GM23248 (cell line): ENCODE data around the gene OLIG1. TPM values are rescaled to one million over a fixed set of nuclear protein-coding genes. Genes with fewer than 3 reads are reported as not detected.

Source experiments
- DNase-seq: peaks from one replicate; pipeline ENCODE4 v3.0.0-alpha.2; 2015
- H2AFZ ChIP-seq: fragments of 200-600 bp; sonication (generic); 2 replicates; pipeline ENCODE4 v1.6.1; 2016; ENCODE audit warnings: antibody characterized with exemption
- H3F3A ChIP-seq: fragments of 200-600 bp; sonication (generic); 2 replicates; pipeline ENCODE4 v1.6.1; 2016; ENCODE audit warnings: mild to moderate bottlenecking, antibody characterized with exemption, mixed run types; ENCODE audit not compliant: insufficient read depth
- H3K27ac ChIP-seq: fragments of 200-600 bp; sonication (generic); 2 replicates; pipeline ENCODE4 v1.5.1; 2016; ENCODE audit warnings: mild to moderate bottlenecking
- H3K27me3 ChIP-seq: fragments of 200-600 bp; sonication (generic); replicated peaks from 2 replicates; pipeline ENCODE4 v1.6.1; 2016; ENCODE audit warnings: mild to moderate bottlenecking; ENCODE audit not compliant: insufficient read depth
- H3K36me3 ChIP-seq: fragments of 200-600 bp; sonication (generic); 2 replicates; pipeline ENCODE4 v1.6.1; 2016; ENCODE audit warnings: low read depth, mild to moderate bottlenecking
- H3K4me1 ChIP-seq: fragments of 200-600 bp; sonication (generic); 2 replicates; pipeline ENCODE4 v1.6.1; 2016; ENCODE audit warnings: mild to moderate bottlenecking; ENCODE audit not compliant: insufficient read depth
- H3K4me2 ChIP-seq: fragments of 200-600 bp; sonication (generic); one replicate; pipeline ENCODE4 v1.6.1; 2016; ENCODE audit warnings: mild to moderate bottlenecking; ENCODE audit not compliant: unreplicated experiment
- H3K4me3 ChIP-seq: fragments of 200-600 bp; sonication (generic); 2 replicates; pipeline ENCODE4 v1.5.1; 2016; ENCODE audit warnings: mild to moderate bottlenecking
- H3K79me2 ChIP-seq: fragments of 200-600 bp; sonication (generic); 2 replicates; pipeline ENCODE4 v1.6.1; 2016; ENCODE audit warnings: mild to moderate bottlenecking; ENCODE audit not compliant: insufficient read depth
- H3K9ac ChIP-seq: fragments of 200-600 bp; sonication (generic); 2 replicates; pipeline ENCODE4 v1.6.1; 2016; ENCODE audit warnings: mild to moderate bottlenecking
- H3K9me2 ChIP-seq: fragments of 200-600 bp; sonication (generic); 2 replicates; pipeline ENCODE4 v1.6.1; 2016; ENCODE audit warnings: mixed run types, mild to moderate bottlenecking, moderate library complexity; ENCODE audit not compliant: insufficient read depth
- H3K9me3 ChIP-seq: fragments of 200-600 bp; sonication (generic); one replicate; pipeline ENCODE4 v1.6.1; 2017; ENCODE audit warnings: low read depth
- H4K20me1 ChIP-seq: fragments of 200-600 bp; sonication (generic); 2 replicates; pipeline ENCODE4 v1.6.0; 2016; ENCODE audit not compliant: insufficient read depth
- EZH2 ChIP-seq: fragments of 200-600 bp; sonication (generic); IDR thresholded peaks from 2 replicates; pipeline ENCODE4 v1.6.1; 2018; ENCODE audit warnings: antibody characterized with exemption, mild to moderate bottlenecking; ENCODE audit not compliant: insufficient read depth, poor library complexity, severe bottlenecking
- EZH2phosphoT487 ChIP-seq: fragments of 200-600 bp; sonication (generic); IDR thresholded peaks from 2 replicates; pipeline ENCODE4 v1.6.1; 2018; ENCODE audit warnings: antibody characterized with exemption, moderate library complexity, mild to moderate bottlenecking, low read depth; ENCODE audit not compliant: insufficient read depth
- WGBS, 2 experiments: methylation state at CpG; one replicate each; pipeline ENCODE4 v1.1.6; 2015 to 2017; ENCODE audit warnings: low lambda C conversion rate in 2 of 2, low coverage in 1 of 2; ENCODE audit errors: missing lambda C conversion rate in 2 of 2; 5-methylcytosine and 5-hydroxymethylcytosine counted together
- in situ Hi-C: fragments of 300-500 bp; cut with MboI; formaldehyde crosslinking; loops from 2 replicates; pipeline ENCODE4 v1.15.0; 2020
- polyA plus RNA-seq: library from polyadenylated mRNA; unstranded; fragments of >200 nt; fragmentation: Nextera tagmentation; extraction: Ambion mirVana; gene quantifications from 2 replicates; pipeline ENCODE4 v1.2.1, GENCODE V29; 2016
- total RNA-seq: library from RNA; depleted of rRNA; stranded (reverse); fragments of >200 nt; shearing (Covaris generic); gene quantifications from 2 replicates; pipeline ENCODE4 v1.2.3, GENCODE V29; 2014

The OLIG1 gene
- total and polyA plus RNA-seq, 2 experiments from 2014 or later: not detected

- DNase-seq: no peak
- Histone ChIP-seq H3K4me2 (no peak overlapping the region), H4K20me1 (no peaks in the 10 kb centered on the region), H3F3A (no peaks in the 10 kb centered on the region), H3K27ac (no peak overlapping the region), H3K9ac (no peak overlapping the region), H3K79me2 (no peaks in the 10 kb centered on the region), H3K4me3 (no peak overlapping the region), H2AFZ (no peak overlapping the region), H3K4me1 (no peaks in the 10 kb centered on the region), H3K27me3 (peaks cover 65% of the 10 kb centered on the region), H3K36me3 (no peaks in the 10 kb centered on the region), H3K9me2 (no peaks in the 10 kb centered on the region), H3K9me3 (no peaks in the 10 kb centered on the region)
- TF ChIP-seq EZH2 (no peak), EZH2phosphoT487 (no peak)
- 59% methylated on average over 30 of the region's 30 CpGs for WGBS, 2 experiments
- in situ Hi-C loops: no loop called here
Observed at GRCh38 chr21:33101300-33101911, 31.5 kb downstream of the OLIG1 start.

- no peak for TF ChIP-seq EZH2
- no peak for TF ChIP-seq EZH2phosphoT487
- Histone ChIP-seq H3K27ac (no peak overlapping the region), H4K20me1 (no peaks in the 10 kb centered on the region), H3K27me3 (peaks cover 76% of the 10 kb centered on the region), H3K4me2 (no peak overlapping the region), H3K79me2 (no peaks in the 10 kb centered on the region), H3K9me2 (no peaks in the 10 kb centered on the region), H3F3A (no peaks in the 10 kb centered on the region), H3K9ac (no peak overlapping the region), H3K4me1 (no peaks in the 10 kb centered on the region), H3K9me3 (no peaks in the 10 kb centered on the region), H2AFZ (no peak overlapping the region), H3K36me3 (no peaks in the 10 kb centered on the region), H3K4me3 (no peak overlapping the region)
- in situ Hi-C loops: no loop called here
- no peak for DNase-seq
- WGBS, 2 experiments: 3% methylated on average over 2 of the region's 2 CpGs
Observed at GRCh38 chr21:33105088-33105487, 35.1 kb downstream of the OLIG1 start.

- H3K9me3 ChIP-seq: no peaks in the 10 kb centered on the region
- no peaks in the 10 kb centered on the region for H3K4me1 ChIP-seq
- no peak overlapping the region for H3K27ac ChIP-seq
- no peaks in the 10 kb centered on the region for H3K36me3 ChIP-seq
- 43 to 48% methylated on average over 4 of the region's 4 CpGs for WGBS, 2 experiments
- no peak overlapping the region for H3K4me2 ChIP-seq
- no peak overlapping the region for H3K9ac ChIP-seq
- no peaks in the 10 kb centered on the region for H3K79me2 ChIP-seq
- H3K9me2 ChIP-seq: no peaks in the 10 kb centered on the region
- no peaks in the 10 kb centered on the region for H4K20me1 ChIP-seq
- in situ Hi-C loops: no loop called here
- no peak for DNase-seq
- H3K4me3 ChIP-seq: no peak overlapping the region
- H3F3A ChIP-seq: no peaks in the 10 kb centered on the region
- TF ChIP-seq EZH2phosphoT487 (no peak), EZH2 (no peak)
- no peak overlapping the region for H2AFZ ChIP-seq
- H3K27me3 ChIP-seq: peaks cover 91% of the 10 kb centered on the region
Observed at GRCh38 chr21:33108228-33108627, 38.3 kb downstream of the OLIG1 start.

GRCh38 chr21:33109574-33110339 lies 39.8 kb downstream of the OLIG1 start:
- in situ Hi-C loops: no loop called here
- H3K27me3 ChIP-seq: peaks cover 89% of the 10 kb centered on the region

More at GRCh38 chr21:33109574-33110339, 39.8 kb downstream of the OLIG1 start:
- no peaks in the 10 kb centered on the region for H3K9me2 ChIP-seq
- no peak overlapping the region for H3K9ac ChIP-seq
- no peaks in the 10 kb centered on the region for H4K20me1 ChIP-seq
- H3K36me3 ChIP-seq: no peaks in the 10 kb centered on the region
- no peak overlapping the region for H3K4me3 ChIP-seq
- H3K4me2 ChIP-seq: no peak overlapping the region
- H3K9me3 ChIP-seq: no peaks in the 10 kb centered on the region
- no peaks in the 10 kb centered on the region for H3K79me2 ChIP-seq
- H3F3A ChIP-seq: no peaks in the 10 kb centered on the region
- 3 to 4% methylated on average over 18 to 45 of the region's 45 CpGs for WGBS, 2 experiments
- H2AFZ ChIP-seq: no peak overlapping the region
- TF ChIP-seq EZH2phosphoT487 (no peak), EZH2 (no peak)
- DNase-seq: no peak
- H3K4me1 ChIP-seq: no peaks in the 10 kb centered on the region
- H3K27ac ChIP-seq: no peak overlapping the region
